ENCODE measurements around the gene SHPK.

SHPK gene

GRCh38 chr17:3659541-3660111, 23.6 kb upstream of the SHPK start:
- no peak overlapping the region for H3K4me3 ChIP-seq (ENCODE audit: low read length)
- DNase-seq (ENCODE audit: low read depth), result no peak
- no peak for TF ChIP-seq CTCF (conservative IDR thresholded peaks at IDR 0.05; ENCODE audit: low read depth, low read length)

- no peak overlapping the region for H3K4me3 ChIP-seq (ENCODE audit: low read length)
- no peak for DNase-seq (ENCODE audit: low read depth)
- no peak for TF ChIP-seq CTCF (conservative IDR thresholded peaks at IDR 0.05; ENCODE audit: low read depth, low read length)
Observed at GRCh38 chr17:3658784-3659449, 22.9 kb upstream of the SHPK start.

GRCh38 chr17:3657874-3658783, 22.1 kb upstream of the SHPK start:
- no peak for TF ChIP-seq CTCF (conservative IDR thresholded peaks at IDR 0.05; ENCODE audit: low read depth, low read length)
- no peak for DNase-seq (ENCODE audit: low read depth)
- H3K4me3 ChIP-seq (ENCODE audit: low read length), result no peak overlapping the region

GRCh38 chr17:3657588-3657869, 21.5 kb upstream of the SHPK start:
- DNase-seq (ENCODE audit: low read depth), result no peak
- no peak for TF ChIP-seq CTCF (conservative IDR thresholded peaks at IDR 0.05; ENCODE audit: low read depth, low read length)
- H3K4me3 ChIP-seq (ENCODE audit: low read length), result no peak overlapping the region

- no peak overlapping the region for H3K4me3 ChIP-seq (ENCODE audit: low read length)
- TF ChIP-seq CTCF (conservative IDR thresholded peaks at IDR 0.05; ENCODE audit: low read depth, low read length), result no peak
- DNase-seq (ENCODE audit: low read depth), result no peak
Observed at GRCh38 chr17:3656755-3657587, 20.9 kb upstream of the SHPK start.

- no peak for TF ChIP-seq CTCF (conservative IDR thresholded peaks at IDR 0.05; ENCODE audit: low read depth, low read length)
- no peak for DNase-seq (ENCODE audit: low read depth)
- no peak overlapping the region for H3K4me3 ChIP-seq (ENCODE audit: low read length)
Observed at GRCh38 chr17:3656353-3656752, 20.3 kb upstream of the SHPK start.
